RPMI8226 (cell line): Measurements from ENCODE around the gene BBX.
A peak's percentile ranks its signal among the peaks of the same experiment; 100 is the strongest.
"Not testable (repeated sequence)": the region's sequence is repeated elsewhere in the genome, so short reads cannot be mapped to it uniquely, and the experiment has no call there.

ENCODE experiments used
- DNase-seq: peaks from one replicate; pipeline ENCODE4 v3.0.0-alpha.2; 2015

BBX gene

GRCh38 chr3:107689355-107689754 is 166.6 kb downstream of the BBX start:
- no peak for DNase-seq

GRCh38 chr3:107690522-107691138 is 167.9 kb downstream of the BBX start:
- DNase-seq = peak; percentile 68

- DNase-seq = not testable (repeated sequence)
These were observed 169.2 kb downstream of the BBX start for GRCh38 chr3:107691984-107692383.

DNA sequence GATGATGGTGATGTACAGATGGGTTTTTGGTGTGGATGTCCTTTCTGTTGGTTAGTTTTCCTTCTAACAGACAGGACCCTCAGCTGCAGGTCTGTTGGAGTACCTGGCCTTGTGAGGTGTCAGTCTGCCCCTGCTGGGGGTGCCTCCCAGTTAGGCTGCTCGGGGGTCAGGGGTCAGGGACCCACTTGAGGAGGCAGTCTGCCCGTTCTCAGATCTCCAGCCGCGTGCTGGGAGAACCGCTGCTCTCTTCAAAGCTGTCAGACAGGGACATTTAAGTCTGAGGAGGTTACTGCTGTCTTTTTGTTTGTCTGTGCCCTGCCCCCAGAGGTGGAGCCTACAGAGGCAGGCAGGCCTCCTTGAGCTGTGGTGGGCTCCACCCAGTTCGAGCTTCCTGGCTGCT is 174.6 kb downstream of the BBX start:
- not testable (repeated sequence) for DNase-seq

DNA sequence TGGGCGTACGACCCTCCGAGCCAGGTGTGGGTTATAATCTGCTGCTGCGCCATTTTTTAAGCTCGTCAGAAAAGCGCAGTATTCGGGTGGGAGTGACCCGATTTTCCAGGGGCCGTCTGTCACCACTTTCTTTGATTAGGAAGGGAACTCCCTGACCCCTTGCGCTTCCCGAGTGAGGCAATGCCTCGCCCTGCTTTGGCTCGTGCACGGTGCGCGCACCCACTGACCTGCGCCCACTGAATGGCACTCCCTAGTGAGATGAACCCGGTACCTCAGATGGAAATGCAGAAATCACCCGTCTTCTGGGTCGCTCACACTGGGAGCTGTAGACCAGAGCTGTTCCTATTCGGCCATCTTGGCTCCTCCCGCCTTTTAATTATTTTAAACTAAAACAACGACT is 175.1 kb downstream of the BBX start:
- DNase-seq = not testable (repeated sequence)

DNA sequence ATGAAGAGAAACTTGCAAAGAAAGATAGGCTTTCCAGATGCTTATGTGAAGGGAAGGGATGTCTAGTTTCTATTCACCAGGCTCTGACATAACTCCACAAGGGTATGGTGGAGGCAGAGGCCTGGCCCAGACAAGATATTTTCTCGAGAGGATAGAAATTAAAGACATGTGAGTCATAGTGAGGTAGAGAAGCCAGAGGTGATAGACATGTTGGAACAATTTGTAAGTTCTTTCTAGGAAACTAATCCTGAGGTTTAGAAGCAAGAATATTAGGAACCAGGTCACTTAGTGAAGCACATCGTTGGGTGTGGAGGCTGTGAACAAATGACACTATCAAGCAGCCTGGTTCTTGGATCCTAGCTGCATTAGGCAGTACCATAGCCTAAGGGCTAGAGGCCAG is 176.9 kb downstream of the BBX start:
- DNase-seq = no peak

GRCh38 chr3:107701299-107701698 is 178.5 kb downstream of the BBX start:
- no peak for DNase-seq

- no peak for DNase-seq
These were observed 181.7 kb downstream of the BBX start for GRCh38 chr3:107704477-107704876.

DNA sequence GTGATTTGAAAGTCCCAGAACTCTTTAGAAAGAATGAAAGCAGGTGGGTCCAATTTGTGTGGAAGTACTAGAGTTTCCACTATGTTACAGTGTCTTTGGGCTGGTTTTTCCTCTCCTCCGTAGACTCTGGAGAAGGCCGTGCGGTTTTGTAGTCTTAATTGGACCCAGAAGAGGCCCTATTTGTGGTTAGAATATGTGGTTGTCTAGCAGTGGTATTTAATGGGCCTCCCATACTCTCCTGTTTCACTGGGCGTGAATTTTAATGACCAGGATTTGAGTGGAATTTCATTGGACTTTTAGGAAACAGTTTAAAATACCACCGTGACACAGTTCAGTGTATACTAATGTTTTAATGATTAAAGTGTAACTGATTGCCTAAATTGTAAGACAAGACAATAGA is 182.3 kb downstream of the BBX start:
- no peak for DNase-seq

- DNase-seq = no peak
These were observed 188.1 kb downstream of the BBX start for GRCh38 chr3:107710851-107711250.

GRCh38 chr3:107716734-107717133 is 194.0 kb downstream of the BBX start:
- no peak for DNase-seq

GRCh38 chr3:107718547-107718946 is 195.8 kb downstream of the BBX start:
- DNase-seq = no peak

DNA sequence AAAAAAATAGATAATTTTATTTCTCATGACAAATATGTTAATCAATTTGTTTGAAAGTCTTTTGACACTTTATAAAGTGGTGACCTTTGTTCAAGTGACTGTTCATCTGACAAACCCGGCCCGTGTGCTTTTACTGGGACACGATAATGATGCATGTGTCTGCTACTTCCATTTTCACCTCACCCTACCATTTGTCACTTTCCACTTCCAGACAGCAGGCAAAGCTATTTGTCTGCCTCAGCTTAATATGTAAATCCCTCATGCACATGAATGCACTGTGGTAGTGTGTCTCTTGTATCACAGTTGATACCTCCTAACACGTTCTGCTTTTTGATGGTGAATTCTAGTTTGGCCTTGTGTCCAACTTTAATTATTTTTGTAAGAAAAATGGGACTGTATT is 204.3 kb downstream of the BBX start:
- DNase-seq = no peak

DNA sequence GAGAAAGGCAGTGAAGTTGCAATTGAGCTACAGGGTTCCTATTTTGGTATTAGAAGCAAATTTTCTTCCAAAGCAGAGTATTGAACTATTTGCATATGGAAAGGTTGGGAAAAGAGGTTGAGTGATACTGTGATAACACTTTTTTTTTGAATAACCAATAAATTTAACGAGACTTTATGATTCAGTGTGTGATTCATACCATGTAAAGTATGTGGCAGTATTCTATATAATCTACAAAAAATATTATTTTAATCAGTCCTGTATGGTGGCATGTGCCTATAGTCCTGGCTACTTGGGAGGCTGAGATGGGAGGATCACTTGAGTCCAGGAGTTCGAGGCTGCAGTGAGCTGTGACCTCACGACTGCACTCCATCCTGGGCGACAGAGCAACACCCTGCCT is 206.9 kb downstream of the BBX start:
- no peak for DNase-seq

DNA sequence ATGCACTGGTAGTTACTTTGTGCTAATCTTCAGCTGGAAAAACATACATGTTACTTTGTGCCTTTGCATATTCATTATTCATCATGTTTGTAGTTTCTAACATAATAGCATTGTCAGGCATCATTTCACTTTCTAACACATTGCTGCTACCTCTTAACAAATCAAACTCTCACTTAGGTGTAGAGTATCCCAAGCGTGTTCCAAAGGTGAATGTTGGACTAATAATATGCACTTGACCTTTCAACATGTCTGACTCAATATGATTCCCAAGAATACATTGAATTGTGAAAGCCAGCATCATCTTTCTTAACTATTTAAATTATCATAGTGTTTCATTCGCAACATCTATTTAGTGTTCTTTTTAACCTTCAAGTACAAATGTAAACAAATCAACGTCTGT is 211.6 kb downstream of the BBX start:
- DNase-seq = no peak

- no peak for DNase-seq
These were observed 215.2 kb downstream of the BBX start for GRCh38 chr3:107737914-107738313.

GRCh38 chr3:107738486-107739183 is 215.9 kb downstream of the BBX start:
- DNase-seq = no peak

DNA sequence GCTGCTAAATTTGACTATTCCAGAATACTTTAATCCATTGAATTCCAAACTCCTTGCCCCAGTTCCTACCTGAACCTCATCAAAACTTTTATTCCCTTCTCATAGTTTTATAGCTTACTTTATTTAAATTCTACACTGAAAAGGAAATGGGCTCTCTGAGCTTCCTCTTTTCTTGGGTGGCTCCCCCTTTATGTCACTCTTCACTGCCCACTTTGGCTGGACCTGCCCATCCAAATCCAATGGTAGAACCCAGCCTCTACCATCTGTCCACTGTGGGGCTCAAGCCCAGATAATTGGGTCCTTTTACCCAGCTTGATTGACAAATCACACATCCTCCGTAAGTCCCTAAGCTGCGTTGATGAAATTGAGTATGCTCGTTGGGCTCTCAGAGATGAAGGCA is 216.5 kb downstream of the BBX start:
- no peak for DNase-seq

GRCh38 chr3:107740992-107741896 is 218.5 kb downstream of the BBX start:
- DNase-seq = no peak

- DNase-seq = no peak
These were observed 222.6 kb downstream of the BBX start for GRCh38 chr3:107745354-107745753.

- DNase-seq = peak; percentile 27
These were observed 229.6 kb downstream of the BBX start for GRCh38 chr3:107752202-107752990.

DNA sequence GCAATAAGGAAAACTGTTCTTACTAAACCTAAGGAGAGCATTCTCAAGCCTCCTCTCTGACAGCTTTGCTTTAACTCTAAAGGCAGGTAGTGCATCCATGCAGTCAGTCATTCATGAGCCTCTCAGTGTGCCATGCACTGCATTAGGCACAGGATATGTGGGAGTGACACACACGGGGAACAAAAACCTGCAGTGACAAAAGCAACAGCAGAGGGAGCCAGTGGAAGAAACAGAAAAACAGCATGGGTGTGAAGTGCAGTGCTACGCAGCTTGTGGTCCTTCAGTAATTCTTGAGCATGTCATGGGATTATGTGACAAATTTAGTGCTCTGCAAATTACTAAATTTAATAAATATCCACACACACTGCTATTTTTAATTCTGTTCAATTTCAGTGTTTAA is 230.7 kb downstream of the BBX start:
- peak; percentile 35 for DNase-seq

DNA sequence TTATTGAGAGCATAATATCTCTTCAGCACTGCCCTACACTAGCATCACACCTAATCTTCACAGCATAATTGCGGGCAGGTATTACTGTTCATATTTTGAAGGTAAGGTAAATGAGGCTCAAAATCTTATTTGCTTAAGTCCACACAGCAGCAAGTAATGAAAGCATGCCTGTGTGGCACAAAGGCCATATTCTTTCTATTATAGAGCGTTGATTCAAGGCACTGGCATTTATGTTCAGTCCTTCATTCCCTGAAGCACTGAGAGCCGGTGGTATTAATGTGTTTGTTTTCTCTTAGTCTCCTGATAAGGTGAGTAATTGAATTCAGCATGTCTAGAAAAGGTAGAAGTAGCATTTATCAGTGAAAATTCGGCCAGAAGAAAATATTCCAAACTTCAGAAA is 231.2 kb downstream of the BBX start:
- no peak for DNase-seq
